ENCODE measurements around the gene HBG1. TPM values are rescaled to one million over a fixed set of nuclear protein-coding genes. Genes with fewer than 3 reads are reported as not detected.
"Not testable (repeated sequence)": the region's sequence is repeated elsewhere in the genome, so short reads cannot be mapped to it uniquely, and the experiment has no call there.

The HBG1 gene
- not detected in 2 replicates for polyA plus RNA-seq (2013)

DNA sequence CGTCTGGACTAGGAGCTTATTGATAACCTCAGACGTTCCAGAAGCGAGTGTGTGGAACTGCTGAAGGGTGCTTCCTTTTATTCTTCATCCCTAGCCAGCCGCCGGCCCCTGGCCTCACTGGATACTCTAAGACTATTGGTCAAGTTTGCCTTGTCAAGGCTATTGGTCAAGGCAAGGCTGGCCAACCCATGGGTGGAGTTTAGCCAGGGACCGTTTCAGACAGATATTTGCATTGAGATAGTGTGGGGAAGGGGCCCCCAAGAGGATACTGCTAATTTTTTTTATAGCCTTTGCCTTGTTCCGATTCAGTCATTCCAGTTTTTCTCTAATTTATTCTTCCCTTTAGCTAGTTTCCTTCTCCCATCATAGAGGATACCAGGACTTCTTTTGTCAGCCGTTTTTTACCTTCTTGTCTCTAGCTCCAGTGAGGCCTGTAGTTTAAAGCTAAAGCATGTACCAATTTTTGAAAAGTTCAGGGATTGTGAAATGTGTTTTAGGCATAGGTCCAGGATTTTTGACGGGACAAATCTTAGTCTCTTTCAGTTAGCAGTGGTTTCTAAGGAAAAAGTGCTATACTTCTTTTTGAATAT is at the start of gene HBG1:
Gene HBG1, minus strand, starts transcription at position 51 of the 590 bp plus-strand sequence. CDS start 53 bp downstream, outside the sequence.
- WGBS (ENCODE audit: extremely low coverage, insufficient coverage, insufficient read length) = no CpG with 5 or more reads among the region's 9 CpGs
- H3K27ac ChIP-seq (ENCODE audit: low read depth, low read length); H2BK5ac ChIP-seq (ENCODE audit: low read depth, low read length, poor library complexity); H3K9ac ChIP-seq (ENCODE audit: low read length); H3K27me3 ChIP-seq (ENCODE audit: insufficient read depth, low read length); H4K8ac ChIP-seq (ENCODE audit: low read depth, low read length); H3K4ac ChIP-seq (ENCODE audit: low read depth, low read length); H3K79me1 ChIP-seq (ENCODE audit: low read length); H3K4me1 ChIP-seq (ENCODE audit: control insufficient read depth in 1 of 2, insufficient read depth in 2 of 2, low read length in 2 of 2); H4K91ac ChIP-seq (ENCODE audit: low read depth, low read length); H3K4me3 ChIP-seq (ENCODE audit: low read depth, low read length); H3K18ac ChIP-seq (ENCODE audit: low read length); H2BK120ac ChIP-seq (ENCODE audit: insufficient read depth, low read length, poor library complexity); DNase-seq; H3K9me3 ChIP-seq (ENCODE audit: insufficient read depth, low read depth, low read length); H3K23ac ChIP-seq (ENCODE audit: low read length); H3K14ac ChIP-seq (ENCODE audit: low read length); H2BK12ac ChIP-seq (ENCODE audit: low read length); H3K36me3 ChIP-seq (ENCODE audit: control insufficient read depth in 1 of 2, insufficient read depth in 2 of 2, low read length in 2 of 2); H2AK5ac ChIP-seq (ENCODE audit: low read length); H3K79me2 ChIP-seq (ENCODE audit: control insufficient read depth, insufficient read depth, low read length, poor library complexity); H4K12ac ChIP-seq (ENCODE audit: low read depth, low read length); H3K4me2 ChIP-seq (ENCODE audit: low read length); H2AFZ ChIP-seq (ENCODE audit: insufficient read depth, low read length, poor library complexity): not testable (repeated sequence)

DNA sequence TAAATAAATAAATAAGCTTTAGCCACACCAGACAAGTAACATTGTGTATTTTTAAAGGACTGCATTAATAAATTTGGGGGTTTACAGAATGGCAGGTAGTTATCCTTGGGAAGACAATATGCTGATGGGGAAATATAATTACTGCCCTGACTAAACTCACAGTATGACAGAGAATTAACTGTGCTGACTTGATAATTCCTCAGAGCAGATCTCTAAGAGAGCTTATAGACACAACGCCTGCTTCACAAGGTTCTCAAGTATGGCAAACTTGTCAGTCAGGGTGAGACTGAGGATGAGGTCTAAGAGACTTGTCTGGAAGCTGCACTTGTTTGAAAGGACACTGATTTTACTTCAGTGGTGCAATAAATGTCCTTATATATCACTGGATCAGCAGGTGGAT is 48.8 kb upstream of the HBG1 start:
- no CpG with 5 or more reads among the region's 1 CpG for WGBS (ENCODE audit: extremely low coverage, insufficient coverage, insufficient read length)
- Histone ChIP-seq H2AFZ (ENCODE audit: insufficient read depth, low read length, poor library complexity) (no peak overlapping the region), H3K27me3 (ENCODE audit: insufficient read depth, low read length) (no peaks in the 10 kb centered on the region), H3K4me1 (ENCODE audit: control insufficient read depth in 1 of 2, insufficient read depth in 2 of 2, low read length in 2 of 2) (no peaks in the 10 kb centered on the region), H3K18ac (ENCODE audit: low read length) (no peak overlapping the region), H3K4me2 (ENCODE audit: low read length) (no peak overlapping the region), H3K14ac (ENCODE audit: low read length) (no peak overlapping the region), H3K79me1 (ENCODE audit: low read length) (no peaks in the 10 kb centered on the region), H2BK120ac (ENCODE audit: insufficient read depth, low read length, poor library complexity) (no peak overlapping the region), H3K23ac (ENCODE audit: low read length) (no peak overlapping the region), H3K79me2 (ENCODE audit: control insufficient read depth, insufficient read depth, low read length, poor library complexity) (no peaks in the 10 kb centered on the region), H4K12ac (ENCODE audit: low read depth, low read length) (no peak overlapping the region), H2BK12ac (ENCODE audit: low read length) (no peak overlapping the region), H3K9ac (ENCODE audit: low read length) (no peak overlapping the region), H3K9me3 (ENCODE audit: insufficient read depth, low read depth, low read length) (peaks cover 2% of the 10 kb centered on the region), H2AK5ac (ENCODE audit: low read length) (no peak overlapping the region), H4K91ac (ENCODE audit: low read depth, low read length) (no peak overlapping the region), H3K4me3 (ENCODE audit: low read depth, low read length) (no peak overlapping the region), H4K8ac (ENCODE audit: low read depth, low read length) (no peak overlapping the region), H3K4ac (ENCODE audit: low read depth, low read length) (no peak overlapping the region), H3K27ac (ENCODE audit: low read depth, low read length) (no peak overlapping the region), H2BK5ac (ENCODE audit: low read depth, low read length, poor library complexity) (no peak overlapping the region), H3K36me3 (ENCODE audit: control insufficient read depth in 1 of 2, insufficient read depth in 2 of 2, low read length in 2 of 2) (no peaks in the 10 kb centered on the region)
- no peak for DNase-seq

DNA sequence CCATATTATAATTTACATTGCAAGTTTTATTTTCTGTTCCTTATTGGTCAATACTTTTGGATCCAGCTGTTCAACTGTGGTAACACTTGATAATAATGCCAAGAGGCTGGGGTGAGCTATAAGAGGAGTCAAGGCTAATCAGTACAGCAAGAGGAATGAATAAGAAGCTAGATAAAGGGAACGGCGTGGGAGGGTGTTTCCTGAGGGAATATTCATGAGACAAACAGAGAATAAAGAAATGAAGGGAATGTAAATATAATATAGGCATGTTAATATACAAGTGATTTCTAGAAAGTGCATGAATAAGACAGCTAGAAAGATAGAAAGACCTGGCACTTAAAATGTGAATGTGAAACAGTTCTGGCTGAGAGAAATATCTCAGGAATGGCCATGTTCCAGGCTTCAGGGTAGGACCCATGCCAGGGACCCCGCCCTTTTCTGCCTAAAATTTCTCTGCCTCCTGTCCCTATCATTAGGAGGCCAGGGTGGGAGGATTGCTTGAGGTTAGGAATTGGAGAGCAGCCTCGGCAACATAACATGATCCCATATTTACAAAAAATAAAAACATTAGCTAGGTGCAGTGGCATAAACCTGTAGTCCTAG is 48.2 kb upstream of the HBG1 start:
- Histone ChIP-seq H3K27ac (ENCODE audit: low read depth, low read length) (no peak overlapping the region), H2BK120ac (ENCODE audit: insufficient read depth, low read length, poor library complexity) (no peak overlapping the region), H3K14ac (ENCODE audit: low read length) (no peak overlapping the region), H3K4me2 (ENCODE audit: low read length) (no peak overlapping the region), H4K12ac (ENCODE audit: low read depth, low read length) (no peak overlapping the region), H3K18ac (ENCODE audit: low read length) (no peak overlapping the region), H2BK12ac (ENCODE audit: low read length) (no peak overlapping the region), H3K79me1 (ENCODE audit: low read length) (no peaks in the 10 kb centered on the region), H3K9me3 (ENCODE audit: insufficient read depth, low read depth, low read length) (peaks cover 2% of the 10 kb centered on the region), H2BK5ac (ENCODE audit: low read depth, low read length, poor library complexity) (no peak overlapping the region), H3K36me3 (ENCODE audit: control insufficient read depth in 1 of 2, insufficient read depth in 2 of 2, low read length in 2 of 2) (no peaks in the 10 kb centered on the region), H4K8ac (ENCODE audit: low read depth, low read length) (no peak overlapping the region), H2AK5ac (ENCODE audit: low read length) (no peak overlapping the region), H3K23ac (ENCODE audit: low read length) (no peak overlapping the region), H3K9ac (ENCODE audit: low read length) (no peak overlapping the region), H2AFZ (ENCODE audit: insufficient read depth, low read length, poor library complexity) (no peak overlapping the region), H3K4me1 (ENCODE audit: control insufficient read depth in 1 of 2, insufficient read depth in 2 of 2, low read length in 2 of 2) (no peaks in the 10 kb centered on the region), H3K79me2 (ENCODE audit: control insufficient read depth, insufficient read depth, low read length, poor library complexity) (no peaks in the 10 kb centered on the region), H3K4ac (ENCODE audit: low read depth, low read length) (no peak overlapping the region), H3K27me3 (ENCODE audit: insufficient read depth, low read length) (no peaks in the 10 kb centered on the region), H3K4me3 (ENCODE audit: low read depth, low read length) (no peak overlapping the region), H4K91ac (ENCODE audit: low read depth, low read length) (no peak overlapping the region)
- WGBS (ENCODE audit: extremely low coverage, insufficient coverage, insufficient read length) = no CpG with 5 or more reads among the region's 4 CpGs
- no peak for DNase-seq

- not testable (repeated sequence) for H3K18ac ChIP-seq (ENCODE audit: low read length); H3K79me2 ChIP-seq (ENCODE audit: control insufficient read depth, insufficient read depth, low read length, poor library complexity)
Observed at GRCh38 chr11:5294342-5294995, 44.8 kb upstream of the HBG1 start.

More at GRCh38 chr11:5294342-5294995, 44.8 kb upstream of the HBG1 start:
- not testable (repeated sequence) for H3K27ac ChIP-seq (ENCODE audit: low read depth, low read length); H3K23ac ChIP-seq (ENCODE audit: low read length); H2BK5ac ChIP-seq (ENCODE audit: low read depth, low read length, poor library complexity); H3K79me1 ChIP-seq (ENCODE audit: low read length); H3K4me2 ChIP-seq (ENCODE audit: low read length); H3K14ac ChIP-seq (ENCODE audit: low read length); H2BK12ac ChIP-seq (ENCODE audit: low read length); H3K9me3 ChIP-seq (ENCODE audit: insufficient read depth, low read depth, low read length); DNase-seq; H3K36me3 ChIP-seq (ENCODE audit: control insufficient read depth in 1 of 2, insufficient read depth in 2 of 2, low read length in 2 of 2); H3K4me1 ChIP-seq (ENCODE audit: control insufficient read depth in 1 of 2, insufficient read depth in 2 of 2, low read length in 2 of 2); H3K9ac ChIP-seq (ENCODE audit: low read length); H3K27me3 ChIP-seq (ENCODE audit: insufficient read depth, low read length); H2BK120ac ChIP-seq (ENCODE audit: insufficient read depth, low read length, poor library complexity); H3K4me3 ChIP-seq (ENCODE audit: low read depth, low read length); H3K4ac ChIP-seq (ENCODE audit: low read depth, low read length); H2AFZ ChIP-seq (ENCODE audit: insufficient read depth, low read length, poor library complexity); H2AK5ac ChIP-seq (ENCODE audit: low read length); H4K91ac ChIP-seq (ENCODE audit: low read depth, low read length); H4K8ac ChIP-seq (ENCODE audit: low read depth, low read length); H4K12ac ChIP-seq (ENCODE audit: low read depth, low read length)
- WGBS (ENCODE audit: extremely low coverage, insufficient coverage, insufficient read length) = no CpG with 5 or more reads among the region's 41 CpGs

Measured in trophoblast cell (in vitro differentiated cells and primary cell).